CD4-positive, alpha-beta T cell treated with Interleukin-15 for 4 hours (primary cell): ENCODE measurements around the gene SLC24A3.

Source experiments
- DNase-seq: peaks from one replicate; pipeline ENCODE4 v3.0.0-alpha.2; 2020; ENCODE audit warnings: low spot score

The SLC24A3 gene

DNA sequence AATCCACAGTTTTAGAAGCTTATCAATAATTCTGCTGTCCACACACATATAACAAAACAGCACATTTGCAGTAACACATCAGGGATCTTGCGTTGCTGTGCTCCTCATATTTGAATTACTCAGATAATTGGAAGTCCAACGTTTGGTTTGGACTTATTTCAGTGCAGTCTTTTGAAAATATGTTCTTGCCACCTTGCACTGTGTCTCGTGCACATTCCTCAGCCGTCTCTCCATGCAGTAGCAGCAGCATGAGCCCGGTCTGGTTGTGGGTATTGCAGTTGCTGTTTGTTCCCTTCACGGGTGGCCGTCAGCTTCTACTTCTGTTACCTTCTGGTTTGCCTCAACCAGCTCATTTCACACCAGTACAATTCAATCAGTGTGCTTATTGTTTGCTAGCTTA is 215.5 kb downstream of the SLC24A3 start:
- DNase-seq, result no peak

DNA sequence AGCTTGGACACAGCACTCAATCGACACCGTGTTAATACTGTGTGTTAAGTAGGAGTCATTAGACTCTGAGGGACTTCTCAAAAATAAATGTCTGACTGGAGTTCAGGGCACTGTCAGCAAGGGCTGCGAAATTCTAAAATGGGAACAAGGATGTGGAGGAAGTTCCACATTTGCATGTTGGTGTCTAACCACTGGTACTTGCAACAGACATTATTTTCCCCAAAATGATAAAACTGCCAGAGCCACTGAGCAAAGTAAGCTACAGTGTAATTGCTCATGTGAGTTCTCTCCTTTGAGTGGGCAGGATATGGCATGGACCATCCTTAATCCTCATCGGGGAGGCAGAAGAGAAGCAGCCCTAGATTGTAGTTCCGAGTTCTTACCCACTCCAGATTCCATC is 215.9 kb downstream of the SLC24A3 start:
- DNase-seq, result no peak

DNA sequence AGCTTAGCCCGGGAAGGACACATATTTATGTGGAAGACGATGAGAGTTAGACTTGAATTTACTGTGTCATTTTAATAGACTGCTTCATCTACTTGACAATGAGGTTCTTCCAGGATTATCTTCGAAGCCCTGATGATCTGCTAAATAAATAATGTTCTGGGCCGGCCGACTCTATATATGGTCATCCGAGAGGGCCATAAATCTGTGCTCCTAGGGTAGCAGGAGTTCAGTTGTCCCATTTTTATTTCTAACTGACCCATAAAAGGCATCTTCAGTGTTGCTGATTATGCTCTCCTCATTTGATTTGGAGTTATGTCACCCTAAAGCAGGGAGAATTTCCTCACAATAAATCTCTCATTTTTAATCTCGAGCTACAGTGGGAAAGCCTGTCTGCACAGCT is 217.1 kb downstream of the SLC24A3 start:
- no peak for DNase-seq

DNA sequence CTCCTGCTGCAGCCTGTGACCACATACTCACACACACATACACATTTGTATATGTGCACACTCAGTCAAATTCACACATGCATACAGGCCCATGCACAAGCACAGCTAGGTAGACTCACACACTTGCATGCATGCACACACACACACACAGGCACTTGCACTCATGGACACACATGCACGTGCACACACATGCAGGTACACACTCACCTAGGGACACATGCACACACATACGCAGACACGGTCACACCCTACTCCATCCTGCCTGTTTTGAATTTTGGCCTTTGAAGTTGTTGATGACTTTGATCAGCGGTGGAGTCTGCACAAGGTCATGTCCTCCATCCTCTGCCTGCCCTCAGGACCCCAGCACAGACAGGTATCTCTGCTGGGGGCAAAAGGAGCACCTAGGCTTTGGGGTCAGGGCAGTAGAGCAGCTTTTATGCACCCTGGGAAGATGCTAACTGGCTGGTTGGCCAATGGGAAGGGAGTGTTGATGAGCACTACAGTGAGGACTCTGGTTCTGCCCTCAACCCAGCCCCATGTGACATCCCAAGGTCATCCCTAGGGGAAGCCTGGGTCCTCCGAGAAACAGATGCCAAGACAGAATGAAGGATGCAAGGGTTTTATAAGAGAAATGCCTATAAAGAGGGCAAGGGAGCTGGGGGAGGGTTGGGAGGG is 218.3 kb downstream of the SLC24A3 start:
- no peak for DNase-seq

DNA sequence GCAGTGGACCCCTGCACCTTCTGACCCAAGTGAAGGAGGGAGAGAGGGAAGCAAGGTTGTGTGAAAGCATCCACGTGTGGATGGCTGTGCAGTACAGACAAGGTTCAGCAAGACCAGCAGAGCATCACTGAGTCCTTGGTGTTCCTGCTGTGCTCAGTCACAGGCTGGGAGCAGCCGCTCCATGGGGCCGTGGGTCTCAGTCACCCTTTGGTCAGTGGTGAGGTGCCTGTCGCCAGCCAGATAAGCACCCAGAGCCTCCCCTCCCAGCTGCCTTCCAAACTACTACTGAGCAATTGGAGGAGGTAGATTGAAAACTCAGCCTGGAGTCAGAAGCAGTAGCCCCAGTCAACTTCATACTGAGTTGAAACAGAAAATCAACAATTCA is 218.9 kb downstream of the SLC24A3 start:
- DNase-seq, result no peak

DNA sequence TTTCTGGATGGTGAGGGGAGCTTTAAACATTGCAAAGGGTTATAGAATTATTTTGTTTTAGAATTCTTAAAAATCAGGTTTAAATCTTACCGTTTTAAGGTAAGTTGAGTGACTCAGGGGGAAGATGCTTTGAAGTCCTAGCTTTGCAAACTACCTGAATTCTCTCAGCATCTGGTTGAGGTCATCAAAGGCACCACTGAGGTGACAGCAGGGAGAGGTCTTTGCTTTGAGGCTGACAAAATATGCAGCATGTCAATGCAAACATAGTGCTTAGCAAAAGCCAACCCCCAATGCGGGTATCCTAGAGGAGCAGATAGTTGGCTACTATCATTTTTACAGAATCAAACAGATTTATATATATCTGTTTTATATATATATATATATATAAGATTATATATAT is 219.5 kb downstream of the SLC24A3 start:
- no peak for DNase-seq

DNA sequence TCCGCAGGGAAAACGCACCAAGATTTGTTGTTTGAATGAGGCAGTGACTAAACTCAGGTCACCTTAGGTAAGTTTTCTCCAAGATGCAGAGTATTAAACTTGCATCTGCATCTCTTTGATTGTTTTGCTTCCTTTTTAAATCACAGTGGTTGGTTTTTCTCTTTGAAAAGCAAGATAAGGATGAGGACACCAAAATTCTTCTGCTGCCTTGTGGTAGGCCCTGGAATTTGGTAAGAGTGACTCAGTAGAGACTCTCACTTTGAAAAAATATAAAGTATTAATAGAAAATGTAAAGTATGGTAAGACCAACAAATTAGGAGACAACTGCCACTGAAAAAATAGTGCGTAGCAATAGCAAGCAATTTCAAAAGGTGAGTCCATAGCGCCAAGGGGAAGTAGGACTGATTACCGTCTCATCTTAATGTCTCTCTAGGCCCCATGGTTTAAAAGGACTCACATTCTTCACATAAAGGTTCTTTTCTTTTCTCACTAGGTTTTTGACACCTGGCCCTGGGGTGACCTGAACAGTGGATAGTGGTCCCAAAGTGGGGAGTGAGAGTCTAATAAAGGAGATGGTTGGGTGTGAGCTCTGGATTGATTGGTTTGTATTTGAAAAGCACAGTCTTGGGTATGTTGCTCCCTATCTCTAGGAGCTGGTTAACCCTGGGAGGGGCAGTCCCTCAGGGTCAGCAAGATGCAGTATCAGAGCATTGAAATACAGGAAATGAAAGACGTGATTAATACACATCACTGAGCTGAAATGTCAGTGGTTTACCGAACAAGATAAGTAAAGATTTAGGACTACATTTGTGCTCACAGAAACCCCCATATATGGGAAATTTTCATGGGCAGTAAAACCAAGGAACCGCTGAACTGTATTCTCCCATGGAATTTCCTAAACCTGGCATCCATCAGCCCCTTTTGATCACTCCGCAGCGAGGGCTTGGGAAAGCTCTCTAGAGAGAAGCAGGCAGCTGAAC is 221.2 kb downstream of the SLC24A3 start:
- DNase-seq, result no peak

DNA sequence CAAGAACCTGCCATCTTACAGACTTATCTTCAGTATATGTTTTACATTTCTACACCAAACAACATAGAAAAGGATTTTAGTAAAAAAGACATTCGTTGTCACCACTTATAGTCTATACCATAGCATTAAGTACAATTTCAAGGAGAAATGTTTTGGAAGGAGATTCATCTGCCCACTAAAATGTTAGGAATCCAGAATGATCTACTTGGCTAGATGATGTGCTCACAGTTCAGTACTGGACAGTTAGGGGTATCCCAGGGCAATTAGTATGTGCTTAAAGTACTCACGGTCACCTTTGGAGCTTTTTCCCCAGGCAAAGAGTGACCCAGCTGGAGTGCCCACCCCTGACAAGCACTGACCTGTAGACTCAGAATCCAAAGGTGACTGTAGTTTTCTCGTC is 222.9 kb downstream of the SLC24A3 start:
- DNase-seq, result no peak

DNA sequence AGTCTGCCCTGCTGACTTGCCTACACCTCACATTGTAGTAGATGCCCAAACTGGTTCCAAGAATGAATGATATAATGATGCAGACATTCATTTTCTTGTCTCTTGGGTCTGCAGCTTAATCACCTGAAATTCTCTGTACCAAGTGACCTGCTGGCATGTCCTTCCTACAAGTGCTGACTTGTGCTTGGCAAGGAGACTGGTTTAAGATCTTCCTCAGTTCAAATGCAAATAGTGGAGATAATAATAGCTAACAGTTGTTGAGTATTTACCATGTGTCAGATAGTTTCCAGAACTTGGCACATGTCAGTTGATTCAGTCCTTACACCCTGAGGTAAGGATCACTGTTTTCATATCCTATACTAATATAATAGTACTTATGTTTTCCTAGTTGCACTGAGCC is 223.4 kb downstream of the SLC24A3 start:
- no peak for DNase-seq

DNA sequence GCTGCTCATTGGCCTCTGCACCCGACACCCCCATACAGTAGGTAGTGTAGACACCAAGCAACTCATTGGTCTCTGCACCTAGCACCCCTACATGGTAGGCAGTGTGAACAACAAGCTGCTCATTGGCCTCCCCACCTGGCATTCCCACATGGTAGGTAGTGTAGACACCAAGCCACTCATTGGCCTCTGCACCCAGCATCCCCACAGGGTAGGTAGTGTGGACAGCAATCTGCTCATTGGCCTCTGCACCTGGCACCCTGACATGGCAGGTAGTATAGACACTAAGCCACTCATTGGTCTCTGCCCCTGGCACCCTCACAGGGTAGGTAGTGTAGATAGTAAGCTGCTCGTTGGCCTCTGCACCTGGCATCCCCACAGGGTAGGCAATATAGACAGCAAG is 226.0 kb downstream of the SLC24A3 start:
- no peak for DNase-seq

DNA sequence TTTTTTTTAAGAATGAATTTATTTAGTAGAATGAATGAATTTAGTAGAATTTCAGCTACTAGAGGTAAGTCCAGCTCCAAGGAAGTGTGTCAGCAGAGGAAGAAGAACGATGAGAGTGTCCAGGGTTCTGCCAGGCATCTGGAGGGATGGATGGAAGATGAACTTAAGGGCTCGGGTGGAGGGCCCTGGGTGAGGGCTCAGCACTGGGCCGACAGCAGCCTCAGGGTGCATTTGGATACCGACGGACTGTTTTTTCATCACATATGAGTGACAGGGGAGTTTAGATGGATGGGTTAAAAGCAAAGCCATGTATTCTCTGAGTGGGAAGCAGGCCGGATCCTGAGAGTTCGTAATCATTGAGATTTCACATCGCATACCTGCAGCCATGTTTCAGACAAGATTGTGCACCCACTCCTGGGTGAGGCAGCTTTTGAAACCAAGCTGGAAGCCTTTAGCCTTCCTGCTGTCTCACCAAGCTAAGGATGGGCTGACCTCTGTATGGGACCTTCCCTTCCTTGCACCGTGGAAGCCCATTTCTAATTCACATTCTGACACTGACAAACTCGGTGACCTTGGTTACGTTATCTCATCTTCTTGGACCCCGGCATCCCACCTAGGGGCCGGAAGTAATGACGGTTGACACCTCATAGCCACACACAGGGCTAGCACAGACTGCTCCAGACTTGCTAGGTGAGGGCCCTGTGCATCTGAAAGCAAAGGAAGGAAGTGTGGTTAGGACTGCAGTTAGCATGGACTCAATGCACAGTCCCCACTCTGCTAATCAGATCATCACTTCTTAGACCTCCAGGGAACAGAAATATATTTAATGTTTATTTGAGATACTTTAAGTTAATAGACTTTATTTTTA is 228.5 kb downstream of the SLC24A3 start:
- DNase-seq, result no peak

DNA sequence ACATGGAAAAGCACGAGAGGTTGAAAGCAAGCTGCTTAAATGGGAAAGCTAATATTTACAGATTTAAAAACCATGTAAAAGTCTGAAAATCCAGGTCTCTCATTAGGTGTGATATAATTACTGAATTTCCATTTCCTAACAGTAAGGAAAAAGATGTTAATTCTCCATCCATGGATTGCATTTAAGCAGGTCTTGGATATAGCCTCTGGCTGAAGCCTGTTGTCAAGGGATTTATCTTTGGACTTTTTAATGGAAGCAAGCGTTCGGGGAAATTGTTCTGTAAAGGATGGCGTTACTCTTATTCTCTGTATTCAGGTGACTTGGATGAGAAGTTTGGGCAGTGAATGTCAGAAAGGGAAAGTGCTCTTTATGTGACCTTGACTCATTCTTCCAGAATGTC is 233.8 kb downstream of the SLC24A3 start:
- DNase-seq, result no peak

DNA sequence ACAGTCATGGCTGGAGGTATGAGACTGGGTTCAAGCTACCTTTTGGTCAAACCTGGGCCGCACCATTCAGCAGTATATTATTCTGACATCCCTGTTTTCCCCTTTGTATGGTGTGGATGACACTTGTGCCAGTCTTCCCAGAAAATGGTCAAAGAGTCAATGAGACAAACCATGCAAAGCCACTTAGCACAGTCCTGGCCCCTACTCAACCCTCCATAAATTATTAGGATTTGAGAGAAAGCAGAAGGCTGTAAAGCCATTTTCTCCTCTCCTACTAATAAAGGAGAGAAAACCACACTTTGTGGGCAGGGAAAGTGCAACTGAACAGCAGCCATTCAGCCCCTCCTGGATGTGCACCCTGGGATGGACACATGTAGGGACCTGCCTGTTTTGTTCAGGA is 236.2 kb downstream of the SLC24A3 start:
- DNase-seq, result no peak

DNA sequence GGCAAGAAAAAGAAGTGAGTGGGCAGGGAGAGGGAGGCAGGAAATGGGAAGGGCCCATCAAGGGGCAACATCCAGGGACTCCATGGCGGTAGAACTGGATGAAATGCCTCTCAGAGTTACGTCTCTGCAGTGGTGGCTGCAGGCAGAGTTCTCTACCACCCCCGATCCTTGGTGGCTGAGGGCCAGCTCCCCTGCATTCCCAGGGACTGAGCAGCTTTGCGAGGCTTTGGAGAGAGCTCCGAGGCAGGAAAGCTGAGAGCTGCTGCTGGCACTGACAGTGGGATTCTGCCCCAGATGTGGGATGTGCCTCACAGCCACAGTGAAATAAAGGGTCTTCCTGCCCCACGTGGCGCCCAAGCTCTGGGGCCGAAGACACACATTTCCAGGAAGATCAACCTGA is 236.6 kb downstream of the SLC24A3 start:
- DNase-seq, result no peak

DNA sequence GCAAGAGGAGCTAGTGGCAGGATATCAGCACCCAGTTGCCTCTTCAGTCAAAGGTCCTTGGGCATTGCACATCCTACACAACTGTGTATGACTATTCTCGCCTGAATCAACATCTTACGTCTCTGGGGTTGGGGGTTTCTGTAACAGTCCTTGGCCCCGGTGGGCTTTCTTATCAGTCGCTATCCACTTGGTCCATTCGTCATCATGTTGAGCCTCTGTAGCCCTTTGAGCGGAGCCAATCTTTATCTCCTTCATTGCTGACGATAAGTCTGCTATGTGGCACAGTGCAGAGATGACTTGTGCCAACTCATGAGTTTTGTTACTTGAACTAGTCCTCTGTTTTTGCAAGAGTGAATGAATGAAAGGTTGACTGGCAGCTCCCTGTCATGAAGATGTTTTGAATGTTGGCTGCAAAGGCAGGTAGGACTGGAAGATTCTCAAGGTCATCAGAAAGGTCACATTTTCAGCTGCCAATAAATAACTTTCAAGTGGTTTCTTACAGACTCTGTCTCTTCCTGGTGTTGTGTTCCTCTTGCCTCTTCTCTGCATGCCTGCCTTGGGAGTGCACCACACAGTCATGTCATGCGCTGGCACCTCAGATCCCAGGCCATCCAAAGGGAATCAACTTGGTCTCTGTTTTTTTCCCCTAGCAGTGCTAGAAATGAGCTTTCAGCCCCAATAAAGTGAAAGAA is 238.9 kb downstream of the SLC24A3 start:
- DNase-seq, result no peak

DNA sequence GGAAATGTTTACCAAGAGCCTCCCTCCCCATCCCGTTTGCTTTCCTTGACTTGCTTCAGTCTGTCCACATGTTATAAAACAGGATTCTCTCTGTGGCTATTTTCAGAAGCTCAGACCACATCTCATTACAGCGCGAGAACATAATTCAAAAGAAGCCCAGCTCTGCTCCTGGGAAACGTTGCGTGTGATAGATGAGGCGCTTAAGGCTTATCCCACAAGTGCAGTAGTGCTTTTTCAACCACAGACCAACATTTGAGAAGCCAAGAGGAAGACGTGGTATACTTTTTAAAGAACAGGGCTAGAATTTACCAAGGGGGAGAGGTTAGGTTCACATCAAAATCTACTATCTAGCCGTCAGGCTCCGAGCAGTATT is 239.5 kb downstream of the SLC24A3 start:
- no peak for DNase-seq

DNA sequence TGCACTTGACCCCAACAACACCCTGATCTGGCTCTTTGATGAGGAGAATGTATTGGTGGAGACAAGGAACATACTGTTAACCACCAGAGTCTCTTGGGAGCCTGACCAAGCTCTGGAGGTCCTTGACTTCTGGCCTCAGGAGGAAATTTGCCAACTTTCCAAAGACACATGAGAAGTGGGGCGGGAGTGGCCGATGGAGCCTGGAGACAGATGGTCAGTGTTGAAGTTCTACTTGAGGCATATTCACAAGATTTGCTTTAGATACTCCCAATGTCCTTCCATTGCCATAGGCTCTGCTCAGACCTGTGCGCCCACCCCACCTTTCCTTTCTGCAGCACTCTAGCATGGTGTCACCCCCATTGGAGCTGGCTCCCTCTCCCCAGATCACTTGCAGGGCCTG is 241.0 kb downstream of the SLC24A3 start:
- DNase-seq, result no peak

DNA sequence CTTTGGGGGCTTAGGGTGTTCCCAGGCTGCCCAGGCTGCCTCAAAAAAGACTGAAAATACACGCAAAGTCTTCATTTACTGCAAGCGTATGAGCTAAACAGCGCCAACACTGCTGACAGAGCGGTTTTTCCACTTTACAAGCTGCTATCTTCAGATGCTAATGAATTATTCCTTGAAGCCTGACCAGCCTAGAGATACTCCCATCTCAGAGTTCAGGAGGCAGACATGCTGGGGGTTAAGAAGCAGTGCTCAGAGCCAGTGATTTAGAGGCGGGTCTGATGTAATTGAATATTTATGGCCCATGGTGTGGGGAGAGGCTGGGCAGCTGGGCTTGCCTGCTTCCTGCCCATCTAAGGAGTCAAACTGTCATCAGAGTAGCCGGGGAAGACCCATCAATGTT is 241.4 kb downstream of the SLC24A3 start:
- no peak for DNase-seq

DNA sequence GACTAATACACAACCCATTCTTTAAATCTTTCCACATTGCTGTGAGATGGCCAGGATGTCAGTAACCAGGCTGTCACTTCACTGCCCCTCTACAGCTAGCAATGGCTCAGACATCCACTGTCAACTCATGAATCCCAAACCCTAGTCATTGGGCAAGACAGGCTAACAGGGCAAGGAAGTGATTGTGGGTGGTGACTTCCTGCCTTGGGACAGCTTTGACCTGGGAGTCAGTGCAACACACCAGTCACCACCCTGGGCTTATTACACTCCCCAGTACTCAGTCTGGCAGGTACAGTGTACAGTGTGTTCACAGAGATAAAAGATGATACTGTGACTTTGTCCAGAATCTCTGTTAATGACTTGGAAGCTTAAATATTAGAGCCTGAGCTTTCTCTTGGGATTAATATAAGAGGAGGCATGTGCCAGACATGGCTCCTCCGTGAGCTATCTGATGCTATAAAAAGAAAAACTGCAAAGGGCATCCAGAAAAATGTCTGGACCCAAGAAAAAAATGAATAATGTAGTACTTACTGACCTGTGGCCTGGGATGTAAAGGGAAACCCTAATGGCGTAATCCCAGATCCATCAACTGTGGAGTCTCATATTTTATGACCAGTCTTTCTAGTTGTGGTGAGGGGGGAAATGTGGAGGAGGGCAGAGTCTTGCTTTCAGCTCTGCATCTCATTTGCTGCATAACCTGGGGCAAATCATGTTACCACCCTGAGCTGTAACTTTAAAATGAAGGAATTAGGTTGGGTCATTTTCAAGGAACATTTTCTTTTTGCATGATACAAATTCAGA is 244.4 kb downstream of the SLC24A3 start:
- DNase-seq, result no peak

DNA sequence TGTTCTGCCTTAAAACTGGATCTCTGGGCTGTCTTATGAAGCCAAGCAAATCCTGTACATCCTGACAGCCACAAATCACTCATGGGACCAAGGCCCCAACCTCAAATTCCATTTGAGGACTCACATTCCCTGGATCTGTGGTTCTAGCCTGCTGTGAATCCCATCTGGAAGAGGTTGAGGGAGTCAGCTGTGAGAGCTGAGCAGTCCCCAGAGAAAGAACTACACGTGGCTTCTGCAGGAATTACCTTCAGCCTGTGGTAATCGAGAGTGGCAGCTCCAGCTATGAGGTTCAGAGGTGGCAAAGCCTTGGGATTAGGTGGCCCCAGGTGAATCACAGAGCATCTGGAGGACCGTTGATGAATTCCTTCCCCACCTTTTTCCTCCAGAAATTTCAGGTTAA is 245.2 kb downstream of the SLC24A3 start:
- no peak for DNase-seq

DNA sequence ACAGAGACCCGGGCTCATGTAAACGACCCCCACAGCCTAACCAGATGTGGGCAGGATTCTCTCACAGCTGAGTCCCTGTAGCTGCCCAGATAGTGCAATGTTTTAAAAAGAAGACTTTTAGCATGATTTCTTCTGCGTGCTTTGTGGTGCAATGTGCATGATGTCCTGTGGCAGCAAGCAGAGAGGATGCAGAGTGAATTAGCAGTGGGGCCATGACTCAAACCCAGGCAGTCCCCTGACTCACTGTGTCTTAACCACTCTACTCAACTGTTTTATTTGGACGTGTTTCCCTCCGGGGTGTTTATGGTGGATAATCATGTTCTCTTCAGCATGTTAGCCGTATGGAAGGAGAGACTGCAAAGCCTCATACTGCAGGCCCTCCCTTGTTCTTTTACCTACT is 247.9 kb downstream of the SLC24A3 start:
- no peak for DNase-seq
